ENCODE measurements around the gene VRK3. TPM values are rescaled to one million over a fixed set of nuclear protein-coding genes. Genes with fewer than 3 reads are reported as not detected.
"Not testable (repeated sequence)": the region's sequence is repeated elsewhere in the genome, so short reads cannot be mapped to it uniquely, and the experiment has no call there.

VRK3 gene
- total and polyA plus RNA-seq, 2 donors, result 27.2 to 41.3 TPM

GRCh38 chr19:50053119-50053518 is 27.9 kb upstream of the VRK3 start:
- no peak for DNase-seq (ENCODE audit: low read depth in 6 of 9, low spot score in 9 of 9)
- Histone ChIP-seq H3K27ac (ENCODE audit: low read depth in 1 of 2, low read length in 1 of 2) (no peak overlapping the region), H3K9me3 (ENCODE audit: control insufficient read depth in 2 of 2, insufficient read depth in 1 of 2, low read length in 1 of 2) (no peaks in the 10 kb centered on the region), H3K27me3 (ENCODE audit: control insufficient read depth in 2 of 2, insufficient read depth in 1 of 2, low read length in 1 of 2) (peaks cover 0 to 17% of the 10 kb centered on the region in 2 donors), H3K4me1 (ENCODE audit: control insufficient read depth in 2 of 2, insufficient read depth in 2 of 2, low read length in 2 of 2) (peaks cover 0 to 14% of the 10 kb centered on the region in 2 donors), H3K4me3 (ENCODE audit: low read length in 2 of 2) (no peak overlapping the region), H3K36me3 (ENCODE audit: control insufficient read depth in 2 of 2, insufficient read depth in 2 of 2, low read length in 1 of 2) (no peaks in the 10 kb centered on the region)
- WGBS, result 77% methylated on average over 4 of the region's 4 CpGs

- H3K4me1 ChIP-seq (ENCODE audit: control insufficient read depth in 2 of 2, insufficient read depth in 2 of 2, low read length in 2 of 2), result peaks cover 0 to 14% of the 10 kb centered on the region in 2 donors
- H3K27me3 ChIP-seq (ENCODE audit: control insufficient read depth in 2 of 2, insufficient read depth in 1 of 2, low read length in 1 of 2), result peaks cover 0 to 17% of the 10 kb centered on the region in 2 donors
- no peak overlapping the region for H3K4me3 ChIP-seq (ENCODE audit: low read length in 2 of 2)
- H3K27ac ChIP-seq (ENCODE audit: low read depth in 1 of 2, low read length in 1 of 2), result no peak overlapping the region
- no peaks in the 10 kb centered on the region for H3K36me3 ChIP-seq (ENCODE audit: control insufficient read depth in 2 of 2, insufficient read depth in 2 of 2, low read length in 1 of 2)
- 69% methylated on average over 8 of the region's 8 CpGs for WGBS
- H3K9me3 ChIP-seq (ENCODE audit: control insufficient read depth in 2 of 2, insufficient read depth in 1 of 2, low read length in 1 of 2), result no peaks in the 10 kb centered on the region
- no peak for DNase-seq (ENCODE audit: low read depth in 6 of 9, low spot score in 9 of 9)
Measured at GRCh38 chr19:50051964-50052363, 26.8 kb upstream of the VRK3 start.

- DNase-seq (ENCODE audit: low read depth in 6 of 9, low spot score in 9 of 9); H3K27ac ChIP-seq (ENCODE audit: low read depth in 1 of 2, low read length in 1 of 2); H3K36me3 ChIP-seq (ENCODE audit: control insufficient read depth in 2 of 2, insufficient read depth in 2 of 2, low read length in 1 of 2); H3K9me3 ChIP-seq (ENCODE audit: control insufficient read depth in 2 of 2, insufficient read depth in 1 of 2, low read length in 1 of 2): not testable (repeated sequence)
- WGBS, result 49% methylated on average over 16 of the region's 16 CpGs
- Histone ChIP-seq H3K27me3 (ENCODE audit: control insufficient read depth in 2 of 2, insufficient read depth in 1 of 2, low read length in 1 of 2) (peaks cover 0 to 17% of the 10 kb centered on the region in 2 donors), H3K4me1 (ENCODE audit: control insufficient read depth in 2 of 2, insufficient read depth in 2 of 2, low read length in 2 of 2) (peaks cover 0 to 14% of the 10 kb centered on the region in 2 donors), H3K4me3 (ENCODE audit: low read length in 2 of 2) (peak overlapping the region; percentile 48 to 49)
Measured at GRCh38 chr19:50051228-50051895, 26.2 kb upstream of the VRK3 start.

- Histone ChIP-seq H3K27me3 (ENCODE audit: control insufficient read depth in 2 of 2, insufficient read depth in 1 of 2, low read length in 1 of 2) (peaks cover 0 to 17% of the 10 kb centered on the region in 2 donors), H3K27ac (ENCODE audit: low read depth in 1 of 2, low read length in 1 of 2) (no peak overlapping the region), H3K4me3 (ENCODE audit: low read length in 2 of 2) (peak overlapping the region; percentile 48 to 49), H3K9me3 (ENCODE audit: control insufficient read depth in 2 of 2, insufficient read depth in 1 of 2, low read length in 1 of 2) (peaks cover 3 to 13% of the 10 kb centered on the region in 2 donors), H3K36me3 (ENCODE audit: control insufficient read depth in 2 of 2, insufficient read depth in 2 of 2, low read length in 1 of 2) (peaks cover 12% of the 10 kb centered on the region in 2 donors), H3K4me1 (ENCODE audit: control insufficient read depth in 2 of 2, insufficient read depth in 2 of 2, low read length in 2 of 2) (peaks cover 0 to 14% of the 10 kb centered on the region in 2 donors)
- WGBS, result 3% methylated on average over 52 of the region's 52 CpGs
- peak; percentile 38 to 82 (median 59) for DNase-seq (ENCODE audit: low read depth in 6 of 9, low spot score in 9 of 9)
Measured at GRCh38 chr19:50050406-50051227, 25.4 kb upstream of the VRK3 start.

GRCh38 chr19:50047671-50048070 is 22.5 kb upstream of the VRK3 start:
- no peak overlapping the region for H3K4me3 ChIP-seq (ENCODE audit: low read length in 2 of 2)
- peaks cover 14 to 29% of the 10 kb centered on the region in 2 donors for H3K9me3 ChIP-seq (ENCODE audit: control insufficient read depth in 2 of 2, insufficient read depth in 1 of 2, low read length in 1 of 2)
- DNase-seq (ENCODE audit: low read depth in 6 of 9, low spot score in 9 of 9), result no peak
- 97% methylated on average over 4 of the region's 4 CpGs for WGBS
- H3K36me3 ChIP-seq (ENCODE audit: control insufficient read depth in 2 of 2, insufficient read depth in 2 of 2, low read length in 1 of 2), result peaks cover 36 to 38% of the 10 kb centered on the region in 2 donors
- H3K27ac ChIP-seq (ENCODE audit: low read depth in 1 of 2, low read length in 1 of 2), result no peak overlapping the region
- H3K27me3 ChIP-seq (ENCODE audit: control insufficient read depth in 2 of 2, insufficient read depth in 1 of 2, low read length in 1 of 2), result peaks cover 0 to 17% of the 10 kb centered on the region in 2 donors
- H3K4me1 ChIP-seq (ENCODE audit: control insufficient read depth in 2 of 2, insufficient read depth in 2 of 2, low read length in 2 of 2), result peaks cover 0 to 14% of the 10 kb centered on the region in 2 donors

GRCh38 chr19:50046649-50047503 is 21.7 kb upstream of the VRK3 start:
- peaks cover 0 to 14% of the 10 kb centered on the region in 2 donors for H3K4me1 ChIP-seq (ENCODE audit: control insufficient read depth in 2 of 2, insufficient read depth in 2 of 2, low read length in 2 of 2)
- H3K4me3 ChIP-seq (ENCODE audit: low read length in 2 of 2), result no peak overlapping the region
- peaks cover 44 to 46% of the 10 kb centered on the region in 2 donors for H3K36me3 ChIP-seq (ENCODE audit: control insufficient read depth in 2 of 2, insufficient read depth in 2 of 2, low read length in 1 of 2)
- DNase-seq (ENCODE audit: low read depth in 6 of 9, low spot score in 9 of 9), result peak in 5 of 9 donors; percentile 13 to 45 (median 39)
- H3K27me3 ChIP-seq (ENCODE audit: control insufficient read depth in 2 of 2, insufficient read depth in 1 of 2, low read length in 1 of 2), result peaks cover 0 to 15% of the 10 kb centered on the region in 2 donors
- H3K27ac ChIP-seq (ENCODE audit: low read depth in 1 of 2, low read length in 1 of 2), result no peak overlapping the region
- peaks cover 14 to 29% of the 10 kb centered on the region in 2 donors for H3K9me3 ChIP-seq (ENCODE audit: control insufficient read depth in 2 of 2, insufficient read depth in 1 of 2, low read length in 1 of 2)
- 94% methylated on average over 14 of the region's 14 CpGs for WGBS

- no peak for DNase-seq (ENCODE audit: low read depth in 6 of 9, low spot score in 9 of 9)
- WGBS, result over 99% methylated on average over 7 of the region's 7 CpGs
- H3K4me3 ChIP-seq (ENCODE audit: low read length in 2 of 2), result no peak overlapping the region
- H3K4me1 ChIP-seq (ENCODE audit: control insufficient read depth in 2 of 2, insufficient read depth in 2 of 2, low read length in 2 of 2), result peaks cover 0 to under 1% of the 10 kb centered on the region in 2 donors
- H3K27ac ChIP-seq (ENCODE audit: low read depth in 1 of 2, low read length in 1 of 2), result no peak overlapping the region
- H3K9me3 ChIP-seq (ENCODE audit: control insufficient read depth in 2 of 2, insufficient read depth in 1 of 2, low read length in 1 of 2), result peaks cover 14 to 29% of the 10 kb centered on the region in 2 donors
- no peaks in the 10 kb centered on the region for H3K27me3 ChIP-seq (ENCODE audit: control insufficient read depth in 2 of 2, insufficient read depth in 1 of 2, low read length in 1 of 2)
- peaks cover 61 to 62% of the 10 kb centered on the region in 2 donors for H3K36me3 ChIP-seq (ENCODE audit: control insufficient read depth in 2 of 2, insufficient read depth in 2 of 2, low read length in 1 of 2)
Measured at GRCh38 chr19:50044922-50045321, 19.8 kb upstream of the VRK3 start.

GRCh38 chr19:50043967-50044366 is 18.8 kb upstream of the VRK3 start:
- Histone ChIP-seq H3K4me1 (ENCODE audit: control insufficient read depth in 2 of 2, insufficient read depth in 2 of 2, low read length in 2 of 2) (no peaks in the 10 kb centered on the region), H3K27me3 (ENCODE audit: control insufficient read depth in 2 of 2, insufficient read depth in 1 of 2, low read length in 1 of 2) (no peaks in the 10 kb centered on the region), H3K9me3 (ENCODE audit: control insufficient read depth in 2 of 2, insufficient read depth in 1 of 2, low read length in 1 of 2) (peaks cover 14 to 29% of the 10 kb centered on the region in 2 donors), H3K27ac (ENCODE audit: low read depth in 1 of 2, low read length in 1 of 2) (no peak overlapping the region), H3K36me3 (ENCODE audit: control insufficient read depth in 2 of 2, insufficient read depth in 2 of 2, low read length in 1 of 2) (peaks cover 65 to 72% of the 10 kb centered on the region in 2 donors), H3K4me3 (ENCODE audit: low read length in 2 of 2) (no peak overlapping the region)
- 97% methylated on average over 2 of the region's 2 CpGs for WGBS
- no peak for DNase-seq (ENCODE audit: low read depth in 6 of 9, low spot score in 9 of 9)

All from thymus (tissue), 11 donors.